HUES48 (cell line): Measurements from ENCODE around the gene SGCD.

ENCODE experiments used
- H3K27ac ChIP-seq: one replicate; pipeline ENCODE4 v1.7.0; 2013; ENCODE audit warnings: low read depth, low read length, inconsistent platforms
- H3K27me3 ChIP-seq: 2 replicates; pipeline ENCODE4 v1.6.1; 2013; ENCODE audit warnings: mild to moderate bottlenecking, low read length; ENCODE audit not compliant: control insufficient read depth, insufficient read depth
- H3K36me3 ChIP-seq: 2 replicates; pipeline ENCODE4 v1.6.1; 2013; ENCODE audit warnings: low read length; ENCODE audit not compliant: control insufficient read depth, insufficient read depth
- H3K4me1 ChIP-seq: 2 replicates; pipeline ENCODE4 v1.6.1; 2013; ENCODE audit warnings: mild to moderate bottlenecking, low read length; ENCODE audit not compliant: control insufficient read depth, insufficient read depth
- H3K4me3 ChIP-seq: 2 replicates; pipeline ENCODE4 v1.5.1; 2013; ENCODE audit warnings: mild to moderate bottlenecking, low read depth, low read length
- H3K9ac ChIP-seq: 2 replicates; pipeline ENCODE4 v1.6.1; 2013; ENCODE audit warnings: mild to moderate bottlenecking, low read depth, low read length, moderate library complexity
- H3K9me3 ChIP-seq: 2 replicates; pipeline ENCODE4 v1.6.1; 2013; ENCODE audit warnings: low read length; ENCODE audit not compliant: control insufficient read depth, insufficient read depth

The SGCD gene

GRCh38 chr5:156326718-156327259 lies at the start of gene SGCD:
Gene SGCD, plus strand, starts transcription at chr5:156327164.
- Histone ChIP-seq H3K4me1 (no peaks in the 10 kb centered on the region), H3K9me3 (no peaks in the 10 kb centered on the region), H3K27me3 (no peaks in the 10 kb centered on the region), H3K4me3 (peak within 1 kb of the TSS; percentile 29; the same call in 1 of the 2 replicates), H3K27ac (no peak within 1 kb of the TSS), H3K9ac (no peak within 1 kb of the TSS), H3K36me3 (no peaks in the 10 kb centered on the region)

GRCh38 chr5:156277290-156277689 lies 49.7 kb upstream of the SGCD start:
- Histone ChIP-seq H3K4me1 (peaks cover 9% of the 10 kb centered on the region; the same call in 1 of the 2 replicates), H3K27me3 (no peaks in the 10 kb centered on the region), H3K9ac (no peak overlapping the region), H3K36me3 (no peaks in the 10 kb centered on the region), H3K27ac (no peak overlapping the region), H3K4me3 (no peak overlapping the region), H3K9me3 (no peaks in the 10 kb centered on the region)

GRCh38 chr5:156295431-156295830 lies 31.5 kb upstream of the SGCD start:
- Histone ChIP-seq H3K27ac (no peak overlapping the region), H3K9ac (no peak overlapping the region), H3K36me3 (no peaks in the 10 kb centered on the region), H3K27me3 (no peaks in the 10 kb centered on the region), H3K4me1 (no peaks in the 10 kb centered on the region), H3K4me3 (no peak overlapping the region), H3K9me3 (no peaks in the 10 kb centered on the region)

- H3K36me3 ChIP-seq, result no peaks in the 10 kb centered on the region
- H3K27me3 ChIP-seq, result no peaks in the 10 kb centered on the region
- no peak overlapping the region for H3K27ac ChIP-seq
- H3K9ac ChIP-seq, result no peak overlapping the region
- H3K4me1 ChIP-seq, result 0 out of 2 replicates have a peak, but pooled peaks cover 5% of the 10 kb centered on the region
- no peak overlapping the region for H3K4me3 ChIP-seq
- no peaks in the 10 kb centered on the region for H3K9me3 ChIP-seq
These were observed 16.8 kb upstream of the SGCD start for GRCh38 chr5:156310115-156310514.

- Histone ChIP-seq H3K27ac (no peak overlapping the region), H3K4me1 (0 out of 2 replicates have a peak, but pooled peaks cover 5% of the 10 kb centered on the region), H3K36me3 (no peaks in the 10 kb centered on the region)
These were observed 13.9 kb upstream of the SGCD start for GRCh38 chr5:156312897-156313694.

GRCh38 chr5:156314416-156314815 lies 12.5 kb upstream of the SGCD start:
- H3K4me1 ChIP-seq, result 0 out of 2 replicates have a peak, but pooled peaks cover 5% of the 10 kb centered on the region
- no peak overlapping the region for H3K27ac ChIP-seq
- H3K9ac ChIP-seq, result no peak overlapping the region
- H3K4me3 ChIP-seq, result no peak overlapping the region
- no peaks in the 10 kb centered on the region for H3K27me3 ChIP-seq
- H3K36me3 ChIP-seq, result no peaks in the 10 kb centered on the region
- H3K9me3 ChIP-seq, result no peaks in the 10 kb centered on the region

More at GRCh38 chr5:156312897-156313694, 13.9 kb upstream of the SGCD start:
- Histone ChIP-seq H3K9ac (no peak overlapping the region), H3K27me3 (no peaks in the 10 kb centered on the region), H3K4me3 (no peak overlapping the region), H3K9me3 (no peaks in the 10 kb centered on the region)

- Histone ChIP-seq H3K27ac (no peak overlapping the region), H3K4me3 (no peak overlapping the region), H3K27me3 (no peaks in the 10 kb centered on the region), H3K9me3 (no peaks in the 10 kb centered on the region), H3K4me1 (no peaks in the 10 kb centered on the region), H3K9ac (no peak overlapping the region), H3K36me3 (no peaks in the 10 kb centered on the region)
These were observed 4.3 kb upstream of the SGCD start for GRCh38 chr5:156322666-156323065.

- H3K36me3 ChIP-seq, result no peaks in the 10 kb centered on the region
- H3K4me3 ChIP-seq, result peak overlapping the region; percentile 29; the same call in 1 of the 2 replicates
- H3K27me3 ChIP-seq, result no peaks in the 10 kb centered on the region
- no peaks in the 10 kb centered on the region for H3K9me3 ChIP-seq
- H3K9ac ChIP-seq, result no peak overlapping the region
- no peaks in the 10 kb centered on the region for H3K4me1 ChIP-seq
- no peak overlapping the region for H3K27ac ChIP-seq
These were observed 332 bp downstream of the SGCD start for GRCh38 chr5:156327296-156327695.

GRCh38 chr5:156328161-156328560 lies 1.2 kb downstream of the SGCD start:
- Histone ChIP-seq H3K27me3 (no peaks in the 10 kb centered on the region), H3K4me3 (no peak overlapping the region), H3K4me1 (no peaks in the 10 kb centered on the region), H3K27ac (no peak overlapping the region), H3K36me3 (no peaks in the 10 kb centered on the region), H3K9me3 (no peaks in the 10 kb centered on the region), H3K9ac (no peak overlapping the region)

GRCh38 chr5:156328766-156329165 lies 1.8 kb downstream of the SGCD start:
- H3K4me3 ChIP-seq, result no peak overlapping the region
- H3K4me1 ChIP-seq, result no peaks in the 10 kb centered on the region
- H3K9ac ChIP-seq, result no peak overlapping the region
- H3K9me3 ChIP-seq, result no peaks in the 10 kb centered on the region
- no peaks in the 10 kb centered on the region for H3K27me3 ChIP-seq
- no peak overlapping the region for H3K27ac ChIP-seq
- no peaks in the 10 kb centered on the region for H3K36me3 ChIP-seq

GRCh38 chr5:156329171-156329611 lies 2.2 kb downstream of the SGCD start:
- Histone ChIP-seq H3K27me3 (no peaks in the 10 kb centered on the region), H3K27ac (no peak overlapping the region), H3K36me3 (no peaks in the 10 kb centered on the region), H3K4me3 (no peak overlapping the region), H3K9ac (no peak overlapping the region), H3K4me1 (no peaks in the 10 kb centered on the region), H3K9me3 (no peaks in the 10 kb centered on the region)
